ENCODE data around the gene RPL39L.

Gene RPL39L

DNA sequence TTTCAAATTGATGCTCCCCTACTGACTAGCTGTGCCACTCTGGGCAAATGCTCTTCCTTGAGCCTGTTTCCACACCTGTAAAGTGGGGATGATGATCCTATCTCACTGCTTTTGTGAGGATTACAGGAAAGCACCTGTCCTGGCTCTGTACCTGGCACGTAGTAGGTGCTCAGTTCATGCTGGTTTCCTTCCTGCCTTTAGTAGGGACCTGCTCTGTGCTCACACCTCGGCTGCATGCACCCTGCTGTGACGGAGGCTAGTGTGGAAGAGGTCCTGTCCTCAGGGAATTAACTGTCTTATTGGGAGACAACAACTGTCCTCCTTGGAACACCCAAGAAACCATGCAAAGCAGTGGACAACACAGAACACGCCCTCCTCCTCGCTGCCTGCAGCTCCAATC is 61.8 kb downstream of the RPL39L start:
- H3K23ac ChIP-seq (ENCODE audit: low read length in 2 of 2), result no peak overlapping the region

GRCh38 chr3:187077085-187077484 is 62.2 kb downstream of the RPL39L start:
- H3K23ac ChIP-seq (ENCODE audit: low read length in 2 of 2), result no peak overlapping the region
- no peak overlapping the region for H3K27ac ChIP-seq (ENCODE audit: low read length, poor library complexity, severe bottlenecking)
- H4K91ac ChIP-seq (ENCODE audit: low read length), result no peak overlapping the region
- no peak overlapping the region for H2BK15ac ChIP-seq (ENCODE audit: low read depth, poor library complexity, severe bottlenecking)
- no peak overlapping the region for H3K9ac ChIP-seq (ENCODE audit: low read length)
- no peak for DNase-seq
- no peaks in the 10 kb centered on the region for H3K79me1 ChIP-seq (replicated peaks; ENCODE audit: low read length, poor library complexity, severe bottlenecking)
- H3K4ac ChIP-seq (ENCODE audit: low read depth in 1 of 2, low read length in 2 of 2), result no peak overlapping the region
- H3K27me3 ChIP-seq (ENCODE audit: control insufficient read depth in 1 of 2, insufficient read depth in 1 of 2, low read length in 2 of 2), result no peaks in the 10 kb centered on the region
- no peak overlapping the region for H3K18ac ChIP-seq (ENCODE audit: low read depth in 1 of 2, low read length in 2 of 2)
- WGBS, result 80% methylated on average over 3 of the region's 3 CpGs
- H3K36me3 ChIP-seq (ENCODE audit: control insufficient read depth in 1 of 2, insufficient read depth in 2 of 2, low read depth in 1 of 2, low read length in 2 of 2), result peaks cover 0 to 22% of the 10 kb centered on the region in 2 experiments
- H3K4me1 ChIP-seq (ENCODE audit: control insufficient read depth, insufficient read depth, low read depth, low read length), result no peaks in the 10 kb centered on the region
- no peak overlapping the region for H2BK12ac ChIP-seq (ENCODE audit: low read length in 2 of 2)
- no peak overlapping the region for H2BK5ac ChIP-seq (ENCODE audit: low read depth, low read length, poor library complexity, severe bottlenecking)
- no peak overlapping the region for H2AFZ ChIP-seq (ENCODE audit: low read depth, low read length)
- no peak overlapping the region for H2BK120ac ChIP-seq (ENCODE audit: low read depth, low read length)
- H2AK5ac ChIP-seq (ENCODE audit: low read length, severe bottlenecking), result no peak overlapping the region
- H4K8ac ChIP-seq (ENCODE audit: low read length), result no peak overlapping the region
- no peak overlapping the region for H3K14ac ChIP-seq (ENCODE audit: low read length in 2 of 2)
- no peak overlapping the region for H3K4me2 ChIP-seq (ENCODE audit: low read length, poor library complexity, severe bottlenecking)
- H3K9me3 ChIP-seq (ENCODE audit: control insufficient read depth, low read length), result no peaks in the 10 kb centered on the region
- no peak overlapping the region for H3K4me3 ChIP-seq (ENCODE audit: insufficient read depth in 1 of 2, low read depth in 1 of 2, low read length in 2 of 2)

More for the DNA sequence above, 61.8 kb downstream of the RPL39L start:
- H3K4me3 ChIP-seq (ENCODE audit: insufficient read depth in 1 of 2, low read depth in 1 of 2, low read length in 2 of 2), result no peak overlapping the region
- no peak for DNase-seq
- H2AK5ac ChIP-seq (ENCODE audit: low read length, severe bottlenecking), result no peak overlapping the region
- H3K4me1 ChIP-seq (ENCODE audit: control insufficient read depth, insufficient read depth, low read depth, low read length), result no peaks in the 10 kb centered on the region
- H2BK5ac ChIP-seq (ENCODE audit: low read depth, low read length, poor library complexity, severe bottlenecking), result no peak overlapping the region
- H4K91ac ChIP-seq (ENCODE audit: low read length), result no peak overlapping the region
- no peaks in the 10 kb centered on the region for H3K9me3 ChIP-seq (ENCODE audit: control insufficient read depth, low read length)
- no peak overlapping the region for H3K4me2 ChIP-seq (ENCODE audit: low read length, poor library complexity, severe bottlenecking)
- no peak overlapping the region for H2BK120ac ChIP-seq (ENCODE audit: low read depth, low read length)
- H2BK12ac ChIP-seq (ENCODE audit: low read length in 2 of 2), result no peak overlapping the region
- H3K79me1 ChIP-seq (replicated peaks; ENCODE audit: low read length, poor library complexity, severe bottlenecking), result no peaks in the 10 kb centered on the region
- no peak overlapping the region for H4K8ac ChIP-seq (ENCODE audit: low read length)
- no peak overlapping the region for H3K14ac ChIP-seq (ENCODE audit: low read length in 2 of 2)
- H3K27ac ChIP-seq (ENCODE audit: low read length, poor library complexity, severe bottlenecking), result no peak overlapping the region
- H3K36me3 ChIP-seq (ENCODE audit: control insufficient read depth in 1 of 2, insufficient read depth in 2 of 2, low read depth in 1 of 2, low read length in 2 of 2), result peaks cover 0 to 18% of the 10 kb centered on the region in 2 experiments
- H3K27me3 ChIP-seq (ENCODE audit: control insufficient read depth in 1 of 2, insufficient read depth in 1 of 2, low read length in 2 of 2), result no peaks in the 10 kb centered on the region
- no peak overlapping the region for H2AFZ ChIP-seq (ENCODE audit: low read depth, low read length)
- no peak overlapping the region for H3K9ac ChIP-seq (ENCODE audit: low read length)
- no peak overlapping the region for H3K4ac ChIP-seq (ENCODE audit: low read depth in 1 of 2, low read length in 2 of 2)
- H2BK15ac ChIP-seq (ENCODE audit: low read depth, poor library complexity, severe bottlenecking), result no peak overlapping the region
- H3K18ac ChIP-seq (ENCODE audit: low read depth in 1 of 2, low read length in 2 of 2), result no peak overlapping the region
- 89% methylated on average over 5 of the region's 5 CpGs for WGBS

GRCh38 chr3:187076297-187076696 is 63.0 kb downstream of the RPL39L start:
- no peaks in the 10 kb centered on the region for H3K9me3 ChIP-seq (ENCODE audit: control insufficient read depth, low read length)
- H3K18ac ChIP-seq (ENCODE audit: low read depth in 1 of 2, low read length in 2 of 2), result no peak overlapping the region
- H3K27me3 ChIP-seq (ENCODE audit: control insufficient read depth in 1 of 2, insufficient read depth in 1 of 2, low read length in 2 of 2), result no peaks in the 10 kb centered on the region
- H3K4me3 ChIP-seq (ENCODE audit: insufficient read depth in 1 of 2, low read depth in 1 of 2, low read length in 2 of 2), result no peak overlapping the region
- H4K8ac ChIP-seq (ENCODE audit: low read length), result no peak overlapping the region
- no peak for DNase-seq
- no peak overlapping the region for H2BK15ac ChIP-seq (ENCODE audit: low read depth, poor library complexity, severe bottlenecking)
- H4K91ac ChIP-seq (ENCODE audit: low read length), result no peak overlapping the region
- no peaks in the 10 kb centered on the region for H3K79me1 ChIP-seq (replicated peaks; ENCODE audit: low read length, poor library complexity, severe bottlenecking)
- no peak overlapping the region for H2BK120ac ChIP-seq (ENCODE audit: low read depth, low read length)
- no peak overlapping the region for H2BK5ac ChIP-seq (ENCODE audit: low read depth, low read length, poor library complexity, severe bottlenecking)
- H3K36me3 ChIP-seq (ENCODE audit: control insufficient read depth in 1 of 2, insufficient read depth in 2 of 2, low read depth in 1 of 2, low read length in 2 of 2), result peaks cover 0 to 24% of the 10 kb centered on the region in 2 experiments
- no peak overlapping the region for H3K9ac ChIP-seq (ENCODE audit: low read length)
- no peak overlapping the region for H3K23ac ChIP-seq (ENCODE audit: low read length in 2 of 2)
- H3K14ac ChIP-seq (ENCODE audit: low read length in 2 of 2), result no peak overlapping the region
- H3K4ac ChIP-seq (ENCODE audit: low read depth in 1 of 2, low read length in 2 of 2), result no peak overlapping the region
- no peak overlapping the region for H3K4me2 ChIP-seq (ENCODE audit: low read length, poor library complexity, severe bottlenecking)
- H3K4me1 ChIP-seq (ENCODE audit: control insufficient read depth, insufficient read depth, low read depth, low read length), result no peaks in the 10 kb centered on the region
- no peak overlapping the region for H2AK5ac ChIP-seq (ENCODE audit: low read length, severe bottlenecking)
- no peak overlapping the region for H2AFZ ChIP-seq (ENCODE audit: low read depth, low read length)
- 92% methylated on average over 6 of the region's 6 CpGs for WGBS
- no peak overlapping the region for H3K27ac ChIP-seq (ENCODE audit: low read length, poor library complexity, severe bottlenecking)
- H2BK12ac ChIP-seq (ENCODE audit: low read length in 2 of 2), result no peak overlapping the region

DNA sequence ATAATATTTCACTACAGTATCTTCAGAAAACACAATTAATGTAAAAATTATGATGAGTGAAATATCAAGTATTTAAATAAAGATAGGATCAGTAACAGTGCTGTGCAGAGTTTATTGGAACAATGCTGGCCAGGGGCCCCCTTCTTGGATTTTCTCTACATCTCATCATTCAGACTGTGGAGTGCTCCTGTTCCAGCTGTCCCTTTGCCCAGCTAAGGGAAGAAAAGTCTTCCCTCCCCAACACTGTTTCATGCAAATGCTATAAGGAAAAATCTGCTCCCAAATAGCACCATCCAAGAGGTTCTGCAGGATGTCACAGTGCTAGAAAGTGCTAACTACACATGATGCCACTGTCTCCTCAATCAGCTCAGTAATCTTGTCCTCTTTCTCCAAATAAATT is 64.5 kb downstream of the RPL39L start:
- Histone ChIP-seq H3K9me3 (ENCODE audit: control insufficient read depth, low read length) (peaks cover 2% of the 10 kb centered on the region), H3K18ac (ENCODE audit: low read depth in 1 of 2, low read length in 2 of 2) (no peak overlapping the region), H4K91ac (ENCODE audit: low read length) (no peak overlapping the region), H3K9ac (ENCODE audit: low read length) (no peak overlapping the region), H2BK12ac (ENCODE audit: low read length in 2 of 2) (no peak overlapping the region), H2AK5ac (ENCODE audit: low read length, severe bottlenecking) (no peak overlapping the region), H3K4me1 (ENCODE audit: control insufficient read depth, insufficient read depth, low read depth, low read length) (no peaks in the 10 kb centered on the region), H3K4me3 (ENCODE audit: insufficient read depth in 1 of 2, low read depth in 1 of 2, low read length in 2 of 2) (no peak overlapping the region), H3K36me3 (ENCODE audit: control insufficient read depth in 1 of 2, insufficient read depth in 2 of 2, low read depth in 1 of 2, low read length in 2 of 2) (peaks cover 0 to 24% of the 10 kb centered on the region in 2 experiments), H3K23ac (ENCODE audit: low read length in 2 of 2) (no peak overlapping the region), H3K4me2 (ENCODE audit: low read length, poor library complexity, severe bottlenecking) (no peak overlapping the region), H2BK120ac (ENCODE audit: low read depth, low read length) (no peak overlapping the region), H2BK5ac (ENCODE audit: low read depth, low read length, poor library complexity, severe bottlenecking) (no peak overlapping the region), H2BK15ac (ENCODE audit: low read depth, poor library complexity, severe bottlenecking) (no peak overlapping the region), H2AFZ (ENCODE audit: low read depth, low read length) (no peak overlapping the region), H3K4ac (ENCODE audit: low read depth in 1 of 2, low read length in 2 of 2) (no peak overlapping the region), H3K27me3 (ENCODE audit: control insufficient read depth in 1 of 2, insufficient read depth in 1 of 2, low read length in 2 of 2) (no peaks in the 10 kb centered on the region), H3K27ac (ENCODE audit: low read length, poor library complexity, severe bottlenecking) (no peak overlapping the region), H3K79me1 (replicated peaks; ENCODE audit: low read length, poor library complexity, severe bottlenecking) (no peaks in the 10 kb centered on the region), H3K14ac (ENCODE audit: low read length in 2 of 2) (no peak overlapping the region), H4K8ac (ENCODE audit: low read length) (no peak overlapping the region)
- DNase-seq, result no peak

Data from mesenchymal stem cell (in vitro differentiated cells and primary cell).